ENCODE measurements around the gene TTLL1. TPM values are rescaled to one million over a fixed set of nuclear protein-coding genes. Genes with fewer than 3 reads are reported as not detected.

Gene TTLL1
- total RNA-seq, 1 experiment from 2014 or later: 3.3 TPM

GRCh38 chr22:43134553-43134952, 45.4 kb upstream of the TTLL1 start:
- Mint-ChIP-seq H3K27me3 (ENCODE audit: unreplicated experiment) (no peaks in the 10 kb centered on the region), H3K27ac (ENCODE audit: unreplicated experiment) (no peak overlapping the region), H3K9me3 (ENCODE audit: low read depth, unreplicated experiment) (no peaks in the 10 kb centered on the region), H3K4me3 (ENCODE audit: low read depth, unreplicated experiment) (no peak overlapping the region), H3K4me1 (ENCODE audit: low read depth, unreplicated experiment) (peaks cover under 1% of the 10 kb centered on the region), H3K36me3 (ENCODE audit: insufficient read depth, unreplicated experiment) (peaks cover 79% of the 10 kb centered on the region)
- TF ChIP-seq, protein P1, sequence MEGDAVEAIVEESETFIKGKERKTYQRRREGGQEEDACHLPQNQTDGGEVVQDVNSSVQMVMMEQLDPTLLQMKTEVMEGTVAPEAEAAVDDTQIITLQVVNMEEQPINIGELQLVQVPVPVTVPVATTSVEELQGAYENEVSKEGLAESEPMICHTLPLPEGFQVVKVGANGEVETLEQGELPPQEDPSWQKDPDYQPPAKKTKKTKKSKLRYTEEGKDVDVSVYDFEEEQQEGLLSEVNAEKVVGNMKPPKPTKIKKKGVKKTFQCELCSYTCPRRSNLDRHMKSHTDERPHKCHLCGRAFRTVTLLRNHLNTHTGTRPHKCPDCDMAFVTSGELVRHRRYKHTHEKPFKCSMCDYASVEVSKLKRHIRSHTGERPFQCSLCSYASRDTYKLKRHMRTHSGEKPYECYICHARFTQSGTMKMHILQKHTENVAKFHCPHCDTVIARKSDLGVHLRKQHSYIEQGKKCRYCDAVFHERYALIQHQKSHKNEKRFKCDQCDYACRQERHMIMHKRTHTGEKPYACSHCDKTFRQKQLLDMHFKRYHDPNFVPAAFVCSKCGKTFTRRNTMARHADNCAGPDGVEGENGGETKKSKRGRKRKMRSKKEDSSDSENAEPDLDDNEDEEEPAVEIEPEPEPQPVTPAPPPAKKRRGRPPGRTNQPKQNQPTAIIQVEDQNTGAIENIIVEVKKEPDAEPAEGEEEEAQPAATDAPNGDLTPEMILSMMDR (IDR thresholded peaks at IDR 0.05; ENCODE audit: unreplicated experiment): no peak
- intact Hi-C loops (cut with micrococcal nuclease; ENCODE audit: unreplicated experiment): no loop called here
- no TSS peak for BruUV-seq (replicated peaks)
- CTCF ChIA-PET: no interaction called here
- no peak for DNase-seq

- no peaks in the 10 kb centered on the region for H3K27me3 Mint-ChIP-seq (ENCODE audit: unreplicated experiment)
- peaks cover 12% of the 10 kb centered on the region for H3K4me1 Mint-ChIP-seq (ENCODE audit: low read depth, unreplicated experiment)
- H3K36me3 Mint-ChIP-seq (ENCODE audit: insufficient read depth, unreplicated experiment): peaks cover 82% of the 10 kb centered on the region
- intact Hi-C loops (cut with micrococcal nuclease; ENCODE audit: unreplicated experiment): no loop called here
- no peak overlapping the region for H3K27ac Mint-ChIP-seq (ENCODE audit: unreplicated experiment)
- H3K9me3 Mint-ChIP-seq (ENCODE audit: low read depth, unreplicated experiment): no peaks in the 10 kb centered on the region
- CTCF ChIA-PET: interaction anchor here (0.5 to 0.6 kb wide), 2 partner anchors 27 to 436 kb away, joined by 4 to 6 read pairs; no protein-coding TSS in a partner anchor
- BruUV-seq (replicated peaks): no TSS peak
- no peak overlapping the region for H3K4me3 Mint-ChIP-seq (ENCODE audit: low read depth, unreplicated experiment)
- TF ChIP-seq, protein P1 (IDR thresholded peaks at IDR 0.05; ENCODE audit: unreplicated experiment): no peak
- no peak for DNase-seq
These were observed 44.2 kb upstream of the TTLL1 start for GRCh38 chr22:43133401-43133800.

- CTCF ChIA-PET: no interaction called here
- TF ChIP-seq, protein P1 (IDR thresholded peaks at IDR 0.05; ENCODE audit: unreplicated experiment): no peak
- intact Hi-C loops (cut with micrococcal nuclease; ENCODE audit: unreplicated experiment): no loop called here
- no peak overlapping the region for H3K4me3 Mint-ChIP-seq (ENCODE audit: low read depth, unreplicated experiment)
- peaks cover 87% of the 10 kb centered on the region for H3K36me3 Mint-ChIP-seq (ENCODE audit: insufficient read depth, unreplicated experiment)
- no peaks in the 10 kb centered on the region for H3K9me3 Mint-ChIP-seq (ENCODE audit: low read depth, unreplicated experiment)
- BruUV-seq (replicated peaks): no TSS peak
- H3K27me3 Mint-ChIP-seq (ENCODE audit: unreplicated experiment): no peaks in the 10 kb centered on the region
- no peak for DNase-seq
- peak overlapping the region; percentile 61 for H3K27ac Mint-ChIP-seq (ENCODE audit: unreplicated experiment)
- H3K4me1 Mint-ChIP-seq (ENCODE audit: low read depth, unreplicated experiment): peaks cover 25% of the 10 kb centered on the region
These were observed 42.7 kb upstream of the TTLL1 start for GRCh38 chr22:43131773-43132501.

DNA sequence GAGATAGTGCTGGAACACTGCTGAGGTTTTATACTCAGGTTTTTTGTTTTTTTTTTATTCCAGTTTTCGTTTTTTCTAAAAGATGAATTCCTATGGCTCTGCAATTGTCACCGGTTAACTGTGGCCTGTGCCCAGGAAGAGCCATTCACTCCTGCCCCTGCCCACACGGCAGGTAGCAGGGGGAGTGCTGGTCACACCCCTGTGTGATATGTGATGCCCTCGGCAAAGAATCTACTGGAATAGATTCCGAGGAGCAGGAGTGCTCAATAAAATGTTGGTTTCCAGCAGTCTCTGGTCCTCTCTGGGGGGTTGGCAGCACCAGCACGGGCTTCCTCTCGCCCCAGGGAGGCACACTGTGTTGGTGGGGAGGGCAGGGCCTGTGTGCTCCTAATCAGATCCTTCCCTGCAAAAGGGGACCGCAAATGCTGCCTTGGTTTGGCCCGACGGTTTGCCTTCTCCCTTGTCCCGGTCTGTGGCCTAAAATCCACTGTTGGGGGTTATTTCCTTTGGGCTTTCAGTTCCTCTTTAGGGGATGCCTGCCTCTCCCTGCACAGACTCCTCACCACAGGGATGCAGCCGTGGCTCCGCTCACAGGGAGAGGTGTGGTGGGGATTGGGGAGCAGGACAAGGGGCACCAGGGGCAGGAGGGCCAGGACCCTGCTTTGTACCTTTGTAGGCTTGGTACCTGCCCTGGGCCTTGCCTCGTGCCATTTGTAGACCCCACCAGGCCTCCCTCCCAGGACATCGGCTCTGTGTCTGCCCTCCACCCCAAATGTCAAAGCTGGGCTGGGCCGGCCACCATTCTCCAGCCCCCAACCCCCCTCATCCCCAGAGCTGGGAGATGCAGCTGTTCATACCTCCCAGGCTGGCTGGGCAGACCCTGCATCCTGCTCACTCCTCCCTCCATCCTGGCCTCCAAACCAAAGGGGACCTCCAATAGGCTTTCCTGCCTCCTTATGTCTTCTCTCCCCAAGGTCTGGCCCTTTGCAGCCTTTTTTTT, 40.5 kb upstream of the TTLL1 start:
- DNase-seq: no peak
- H3K4me1 Mint-ChIP-seq (ENCODE audit: low read depth, unreplicated experiment): peaks cover 31% of the 10 kb centered on the region
- intact Hi-C loops (cut with micrococcal nuclease; ENCODE audit: unreplicated experiment): no loop called here
- peaks cover 84% of the 10 kb centered on the region for H3K36me3 Mint-ChIP-seq (ENCODE audit: insufficient read depth, unreplicated experiment)
- CTCF ChIA-PET: interaction anchor here (0.7 kb wide), 1 partner anchor 290 kb away, joined by 3 read pairs; no protein-coding TSS in a partner anchor
- H3K9me3 Mint-ChIP-seq (ENCODE audit: low read depth, unreplicated experiment): no peaks in the 10 kb centered on the region
- BruUV-seq (replicated peaks): no TSS peak
- H3K27ac Mint-ChIP-seq (ENCODE audit: unreplicated experiment): peak overlapping the region; percentile 94
- no peaks in the 10 kb centered on the region for H3K27me3 Mint-ChIP-seq (ENCODE audit: unreplicated experiment)
- TF ChIP-seq, protein P1 (IDR thresholded peaks at IDR 0.05; ENCODE audit: unreplicated experiment): no peak
- H3K4me3 Mint-ChIP-seq (ENCODE audit: low read depth, unreplicated experiment): peak overlapping the region; percentile 99
